CD4-positive, alpha-beta T cell treated with Interleukin-6 at 100 ng/mL for 8 hours (primary cell): ENCODE measurements around the gene LRP1B.

Experiments
- DNase-seq: peaks from one replicate; pipeline ENCODE4 v3.0.0-alpha.2; 2020; ENCODE audit warnings: mixed read lengths, low spot score

The LRP1B gene

GRCh38 chr2:140892911-140893637, 1237.7 kb downstream of the LRP1B start:
- DNase-seq = no peak

DNA sequence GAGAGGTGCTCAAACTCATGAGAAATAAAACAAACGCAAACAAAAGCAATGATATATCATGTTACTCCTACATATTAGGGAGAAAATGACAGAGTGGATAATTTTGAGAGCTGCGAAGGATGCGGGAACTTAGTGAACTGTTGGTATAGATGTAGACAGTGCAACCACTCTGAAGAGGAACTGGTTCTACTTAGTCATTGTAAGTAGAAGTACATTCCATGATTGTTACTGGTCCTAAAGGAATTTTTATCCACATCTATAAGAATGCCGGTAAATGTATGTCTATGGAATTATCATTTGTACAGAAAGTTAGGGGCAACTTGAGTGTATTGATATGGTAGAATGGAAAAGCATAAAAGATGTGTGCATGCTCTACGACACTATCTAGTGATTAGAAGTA, 1238.4 kb downstream of the LRP1B start:
- DNase-seq = no peak

- DNase-seq = no peak
These were observed 1239.1 kb downstream of the LRP1B start for GRCh38 chr2:140891614-140892212.

GRCh38 chr2:140882671-140883620, 1247.9 kb downstream of the LRP1B start:
- DNase-seq = no peak

DNA sequence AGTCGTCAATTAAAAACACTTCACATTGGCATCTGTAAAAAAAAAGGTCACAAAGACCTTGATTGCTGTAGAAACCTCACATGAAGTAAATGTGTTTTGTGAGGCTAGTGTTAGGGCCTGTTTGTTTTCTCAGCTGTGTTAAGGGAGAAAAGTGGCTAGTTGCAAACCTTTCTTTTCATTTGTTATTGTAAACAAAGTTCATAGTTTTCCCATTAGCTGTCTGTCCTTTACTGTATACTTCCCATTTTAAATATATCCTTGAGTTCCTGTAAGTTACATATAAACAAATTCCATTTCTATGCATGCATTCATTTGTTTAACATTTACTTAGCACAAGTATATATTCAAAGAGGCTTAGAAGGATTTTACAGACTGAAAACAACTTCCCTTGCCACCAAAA, 1250.2 kb downstream of the LRP1B start:
- no peak for DNase-seq

DNA sequence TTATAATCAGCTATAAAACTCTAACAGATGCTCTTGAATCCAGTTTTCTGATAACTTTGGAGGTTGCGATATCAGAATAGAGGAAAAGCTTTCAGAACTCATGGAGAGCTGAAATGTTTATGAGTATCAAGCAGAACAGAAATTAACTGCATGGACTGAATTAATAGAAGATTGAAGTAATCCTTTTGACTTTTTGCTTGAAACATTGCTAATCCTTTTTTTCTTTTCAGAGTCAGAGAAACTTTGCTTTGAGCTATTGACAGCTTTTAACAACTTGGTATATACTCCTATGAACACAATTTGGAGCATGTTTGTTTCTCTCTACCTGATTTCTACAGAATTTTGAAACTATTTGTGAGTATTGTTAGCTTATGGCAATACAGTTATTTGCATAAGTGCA, 1254.8 kb downstream of the LRP1B start:
- no peak for DNase-seq

- DNase-seq = no peak
These were observed 1256.8 kb downstream of the LRP1B start for GRCh38 chr2:140873915-140874531.

- DNase-seq = no peak
These were observed 1260.9 kb downstream of the LRP1B start for GRCh38 chr2:140869925-140870324.

DNA sequence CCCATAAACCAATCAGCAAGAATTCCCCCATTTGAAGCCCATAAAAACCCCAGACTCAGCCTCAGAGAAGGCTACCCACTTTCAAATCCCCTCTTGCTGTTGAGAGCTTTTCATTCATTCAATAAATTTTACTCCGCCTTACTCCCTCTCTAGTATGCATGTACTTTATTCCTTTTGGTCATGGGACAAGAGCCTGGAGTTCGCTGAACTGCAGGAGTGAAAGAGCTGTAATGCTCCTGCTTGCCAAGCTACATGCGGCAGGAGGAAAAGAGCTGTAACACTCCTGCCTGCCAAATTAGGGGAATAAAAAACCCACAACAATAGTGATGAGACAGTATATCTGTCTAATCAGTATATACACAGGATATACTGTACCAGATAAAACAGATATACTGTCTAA, 1261.7 kb downstream of the LRP1B start:
- no peak for DNase-seq

GRCh38 chr2:140865837-140866236, 1265.0 kb downstream of the LRP1B start:
- DNase-seq = no peak

DNA sequence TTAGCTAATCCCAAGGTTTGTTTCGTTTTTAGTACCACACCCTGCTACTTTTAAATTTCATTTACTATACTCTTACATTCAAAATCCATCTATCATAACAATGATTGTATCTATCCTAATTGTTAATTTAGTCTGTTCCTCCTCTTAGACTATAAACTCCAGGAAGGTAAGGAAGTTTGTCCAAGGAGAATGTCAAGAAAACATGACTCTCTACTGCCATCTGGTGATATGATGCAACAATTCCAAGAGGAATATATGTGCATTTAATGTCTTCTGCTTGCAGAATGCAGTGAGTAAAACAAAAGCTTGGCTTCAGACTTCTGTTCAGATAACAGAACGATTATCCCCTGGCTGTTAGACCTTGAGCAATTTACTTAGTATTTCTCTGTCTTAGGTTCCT, 1267.1 kb downstream of the LRP1B start:
- DNase-seq = no peak

DNA sequence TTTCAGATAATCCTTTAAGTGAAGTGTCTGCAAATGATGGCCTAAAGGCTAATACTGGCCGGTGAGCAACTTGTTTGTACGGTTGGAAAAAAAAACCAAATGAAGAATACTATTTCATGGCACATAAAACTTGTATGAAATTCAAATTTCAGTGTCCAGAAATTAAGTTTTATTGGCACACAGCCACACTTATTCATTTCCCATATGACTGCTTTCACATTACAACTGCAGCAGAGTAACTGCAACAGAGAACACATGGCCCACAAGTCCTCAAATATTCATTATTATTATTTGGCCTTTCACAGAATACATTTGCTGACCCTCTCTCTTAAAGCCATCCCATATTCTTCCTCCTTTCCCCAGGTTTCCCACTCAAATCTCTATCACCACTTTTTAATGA, 1268.6 kb downstream of the LRP1B start:
- no peak for DNase-seq

DNA sequence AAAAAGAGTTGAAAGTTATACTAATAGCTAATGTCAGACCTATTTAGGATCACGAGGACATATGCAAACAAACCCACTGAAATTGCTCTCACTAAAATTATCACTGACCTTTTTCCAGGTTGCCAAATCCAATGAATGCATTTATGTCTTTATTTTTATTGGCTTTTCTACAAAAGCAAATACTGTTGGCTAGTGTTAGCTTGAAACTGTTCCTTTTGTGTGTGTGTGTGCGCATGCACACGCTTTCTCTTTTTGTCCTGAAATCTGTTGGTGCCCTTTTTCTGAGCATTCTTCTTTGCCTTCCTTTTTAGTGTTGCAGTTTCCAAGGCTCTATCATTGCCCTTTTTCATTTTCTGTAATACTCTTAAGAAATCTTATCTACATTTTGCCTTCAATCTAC, 1269.2 kb downstream of the LRP1B start:
- DNase-seq = no peak

DNA sequence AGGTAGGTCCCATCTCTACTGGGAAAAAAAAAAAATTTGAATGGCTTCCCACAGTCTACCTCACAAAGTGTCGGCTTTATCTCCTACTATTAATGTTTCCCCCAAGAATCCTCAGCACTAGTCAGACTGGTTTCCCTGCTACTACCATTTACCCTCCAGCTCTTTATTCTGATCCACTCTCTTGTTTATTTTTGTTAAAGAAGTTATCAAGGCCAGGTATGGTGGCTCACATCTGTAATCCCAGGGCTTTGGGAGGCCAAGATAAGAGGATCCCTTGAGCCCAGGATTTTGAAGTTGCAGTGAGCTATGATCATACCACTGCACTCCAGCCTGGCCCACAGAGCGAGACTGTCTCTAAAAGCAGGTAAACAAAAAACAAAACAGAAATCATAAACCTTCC, 1275.3 kb downstream of the LRP1B start:
- DNase-seq = no peak

- DNase-seq = no peak
These were observed 1279.4 kb downstream of the LRP1B start for GRCh38 chr2:140851258-140851981.

DNA sequence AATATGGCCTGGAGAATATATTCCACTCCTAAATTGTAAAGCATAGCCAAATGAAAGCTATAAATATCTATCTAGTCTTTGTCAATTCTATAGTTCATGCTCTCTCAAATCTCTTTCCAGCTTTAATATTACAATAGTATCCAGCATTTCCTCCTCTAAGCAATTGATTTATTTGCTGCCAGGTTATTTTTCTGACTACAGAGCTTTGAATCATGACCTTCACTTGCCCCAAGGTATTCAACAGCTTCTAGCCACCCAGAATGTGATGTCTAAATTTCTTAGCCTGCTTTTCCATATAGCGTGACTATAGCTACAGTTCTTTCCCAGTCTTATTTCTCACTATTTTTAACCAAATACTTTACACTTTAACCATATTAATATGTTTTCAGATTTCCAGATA, 1287.6 kb downstream of the LRP1B start:
- DNase-seq = no peak

DNA sequence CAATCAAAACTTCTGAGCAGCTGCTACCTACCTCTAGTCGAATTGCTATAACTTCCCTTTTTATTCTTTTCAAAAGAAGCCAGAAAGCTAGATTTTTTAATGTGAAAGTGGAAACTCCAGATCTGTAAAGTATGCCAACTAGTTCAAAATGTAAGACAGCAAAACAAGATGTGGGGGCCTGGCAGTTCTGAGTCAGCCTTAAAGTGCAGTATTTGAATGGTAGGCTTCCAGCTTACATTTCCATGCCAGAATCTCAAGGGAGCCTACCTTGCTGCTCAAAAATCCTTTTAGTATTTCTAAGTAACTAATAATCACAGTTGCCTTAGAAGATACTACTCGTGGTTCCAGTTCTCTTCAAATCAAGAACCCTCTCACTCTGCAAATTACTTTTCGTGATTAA, 1288.7 kb downstream of the LRP1B start:
- no peak for DNase-seq

DNA sequence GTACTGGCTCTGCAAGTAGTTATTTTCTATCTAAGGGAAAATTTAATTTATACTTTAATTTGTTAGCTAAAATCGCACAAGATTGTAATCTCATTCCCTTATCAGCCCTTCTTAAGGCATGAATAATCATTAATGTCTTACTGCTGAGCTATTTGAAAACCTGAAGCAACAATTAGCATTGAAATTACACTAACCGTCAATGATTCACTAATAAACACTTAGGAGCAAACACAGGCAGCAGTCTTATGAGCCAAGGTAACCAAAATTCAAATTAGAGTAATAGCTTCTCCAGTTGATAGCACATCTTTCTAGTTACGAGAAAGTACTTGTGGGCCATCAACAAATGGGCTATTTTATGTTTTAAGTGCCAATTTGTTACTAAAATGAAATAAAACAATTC, 1289.7 kb downstream of the LRP1B start:
- DNase-seq = no peak

DNA sequence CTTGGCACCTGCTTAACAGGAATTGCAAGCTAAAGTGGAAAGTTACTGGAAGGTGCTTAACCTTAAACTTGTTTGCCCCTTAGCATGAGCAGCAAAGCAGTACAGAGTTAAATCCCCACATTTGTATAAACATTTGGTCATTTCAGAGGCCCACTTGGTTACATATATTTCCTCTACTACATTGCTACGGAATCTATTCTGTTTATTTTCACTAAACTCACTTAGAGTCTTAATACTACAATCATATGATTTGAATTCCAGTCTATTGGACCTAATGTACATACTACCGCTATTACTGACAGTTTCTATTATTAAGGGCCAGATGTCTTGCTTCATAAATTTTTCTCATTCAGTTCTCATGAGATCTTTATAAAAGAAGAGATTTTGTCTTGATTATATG, 1294.0 kb downstream of the LRP1B start:
- no peak for DNase-seq

- no peak for DNase-seq
These were observed 1295.7 kb downstream of the LRP1B start for GRCh38 chr2:140835079-140835478.

GRCh38 chr2:140814141-140814540, 1316.7 kb downstream of the LRP1B start:
- no peak for DNase-seq

DNA sequence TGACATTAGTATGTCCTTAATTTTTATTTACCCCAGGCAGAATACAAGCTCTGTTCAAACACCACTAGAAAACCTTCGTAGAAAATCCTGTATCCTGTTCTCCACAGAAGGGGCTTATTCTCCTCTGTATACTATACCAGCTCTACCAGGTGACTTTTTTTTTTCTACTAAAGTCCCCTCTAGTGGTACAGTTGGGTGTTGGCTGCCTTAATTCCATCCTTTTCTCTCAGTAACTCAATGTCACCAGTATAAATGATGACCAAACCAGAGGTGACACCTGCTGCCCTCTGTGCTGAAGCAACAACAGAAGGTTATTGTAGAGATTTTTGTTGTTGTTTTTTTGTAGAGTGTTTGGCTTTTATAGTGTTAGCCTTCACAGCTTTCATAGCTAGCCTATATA, 1322.0 kb downstream of the LRP1B start:
- no peak for DNase-seq
